RWPE1 (cell line): ENCODE data around the gene IFIT2.
A peak's percentile ranks its signal among the peaks of the same experiment; 100 is the strongest.

ENCODE experiments used
- CTCF ChIA-PET: fragments of 350-600 bp; sonication (Branson Sonifier 250); formaldehyde crosslinking; extraction: SDS; loops from one replicate; lab custom pipeline; 2021; lab: Yijun Ruan, JAX
- POLR2A ChIA-PET: fragments of 400-600 bp; formaldehyde crosslinking; extraction: SDS; loops from one replicate; lab custom pipeline; 2020; ENCODE audit warnings: antibody characterized with exemption; ENCODE audit not compliant: low non-redundant PET; lab: Yijun Ruan, JAX
- DNase-seq: peaks from one replicate; pipeline ENCODE4 v3.0.0; 2012; ENCODE audit warnings: low spot score
- H3K27ac ChIP-seq: fragments of 450-650 bp; 2 replicates; pipeline ENCODE4 v1.5.1; 2017
- TF ChIP-seq, protein P1 (sequence below): fragments of 450-650 bp; conservative IDR thresholded peaks from 2 replicates; pipeline ENCODE4 v1.5.1; 2017; ENCODE audit warnings: low read depth, mild to moderate bottlenecking

IFIT2 gene

DNA sequence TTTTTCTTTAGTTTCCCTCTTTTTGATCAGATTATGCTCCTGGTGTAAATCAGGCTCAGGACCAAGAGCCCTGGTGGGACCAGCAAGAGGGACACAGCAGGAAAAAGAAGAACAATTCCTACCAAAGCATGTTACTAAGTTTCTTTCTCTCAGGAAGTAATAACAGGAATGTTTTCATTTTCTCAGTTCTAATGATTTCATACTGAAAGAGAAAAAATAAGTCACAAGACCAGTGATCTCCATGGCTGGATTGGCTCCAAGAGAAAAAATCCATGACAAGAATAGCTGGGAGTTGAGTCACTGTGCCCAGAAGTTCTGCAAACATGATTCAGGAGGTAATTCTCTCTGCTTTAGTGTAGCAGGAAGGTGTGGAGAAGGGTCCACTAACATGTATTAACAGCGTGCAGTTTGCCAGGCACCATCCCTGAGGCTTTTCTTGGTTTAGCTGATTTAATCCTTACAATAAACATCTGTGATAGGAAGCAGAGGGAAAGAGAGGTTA, 23.8 kb upstream of the IFIT2 start:
- peak; percentile 95 for DNase-seq
- no peak overlapping the region for H3K27ac ChIP-seq
- POLR2A ChIA-PET = no interaction called here
- CTCF ChIA-PET = no interaction called here
- TF ChIP-seq, protein P1, sequence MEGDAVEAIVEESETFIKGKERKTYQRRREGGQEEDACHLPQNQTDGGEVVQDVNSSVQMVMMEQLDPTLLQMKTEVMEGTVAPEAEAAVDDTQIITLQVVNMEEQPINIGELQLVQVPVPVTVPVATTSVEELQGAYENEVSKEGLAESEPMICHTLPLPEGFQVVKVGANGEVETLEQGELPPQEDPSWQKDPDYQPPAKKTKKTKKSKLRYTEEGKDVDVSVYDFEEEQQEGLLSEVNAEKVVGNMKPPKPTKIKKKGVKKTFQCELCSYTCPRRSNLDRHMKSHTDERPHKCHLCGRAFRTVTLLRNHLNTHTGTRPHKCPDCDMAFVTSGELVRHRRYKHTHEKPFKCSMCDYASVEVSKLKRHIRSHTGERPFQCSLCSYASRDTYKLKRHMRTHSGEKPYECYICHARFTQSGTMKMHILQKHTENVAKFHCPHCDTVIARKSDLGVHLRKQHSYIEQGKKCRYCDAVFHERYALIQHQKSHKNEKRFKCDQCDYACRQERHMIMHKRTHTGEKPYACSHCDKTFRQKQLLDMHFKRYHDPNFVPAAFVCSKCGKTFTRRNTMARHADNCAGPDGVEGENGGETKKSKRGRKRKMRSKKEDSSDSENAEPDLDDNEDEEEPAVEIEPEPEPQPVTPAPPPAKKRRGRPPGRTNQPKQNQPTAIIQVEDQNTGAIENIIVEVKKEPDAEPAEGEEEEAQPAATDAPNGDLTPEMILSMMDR = no peak

DNA sequence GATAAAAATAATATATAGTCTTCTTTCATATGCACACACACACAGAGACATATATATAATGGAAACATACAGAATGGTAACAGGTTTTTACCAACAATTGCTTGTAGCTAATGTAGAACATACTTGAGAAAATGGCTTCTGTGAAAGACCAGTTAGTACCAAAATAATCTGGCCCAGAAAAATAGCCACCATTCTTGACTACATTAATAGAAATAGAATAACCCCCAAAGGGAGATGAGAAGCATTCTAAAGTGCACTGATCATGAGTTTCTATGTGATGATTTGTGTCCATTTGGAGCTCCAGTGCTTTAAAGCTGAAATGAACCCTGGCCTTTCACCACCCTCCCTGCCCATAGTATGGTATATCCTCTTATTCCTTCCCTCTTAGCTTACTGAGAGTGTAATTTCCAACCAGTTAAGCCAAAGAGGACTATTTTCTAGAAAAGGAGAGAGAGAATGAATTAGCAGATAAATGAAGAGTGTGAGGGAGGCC, 22.9 kb upstream of the IFIT2 start:
- TF ChIP-seq, protein P1 = no peak
- DNase-seq = no peak
- CTCF ChIA-PET = no interaction called here
- POLR2A ChIA-PET = no interaction called here
- no peak overlapping the region for H3K27ac ChIP-seq

DNA sequence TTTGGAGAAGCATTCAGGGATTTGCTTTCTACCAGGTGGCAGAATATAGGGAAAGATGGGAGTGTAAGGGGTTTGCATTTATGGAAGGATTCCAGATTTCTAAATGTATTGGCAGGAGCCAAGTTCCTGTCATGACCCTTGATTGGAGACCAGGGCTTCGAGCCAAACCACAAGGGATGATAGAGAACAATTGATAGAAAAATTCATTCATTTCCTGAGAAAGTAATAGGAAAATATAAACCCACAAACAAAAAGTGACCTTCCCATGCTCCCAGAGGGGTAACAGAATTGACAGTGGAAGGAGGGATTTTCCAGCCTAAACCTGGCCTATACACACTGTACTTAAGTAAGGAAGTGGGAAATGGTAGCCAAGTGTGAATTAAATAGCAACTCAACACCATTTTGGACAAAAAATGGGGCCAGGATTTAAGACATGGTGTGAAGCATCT, 22.4 kb upstream of the IFIT2 start:
- TF ChIP-seq, protein P1 = no peak
- ChIA-PET CTCF (no interaction called here), POLR2A (no interaction called here)
- H3K27ac ChIP-seq = no peak overlapping the region
- peak; percentile 74 for DNase-seq

DNA sequence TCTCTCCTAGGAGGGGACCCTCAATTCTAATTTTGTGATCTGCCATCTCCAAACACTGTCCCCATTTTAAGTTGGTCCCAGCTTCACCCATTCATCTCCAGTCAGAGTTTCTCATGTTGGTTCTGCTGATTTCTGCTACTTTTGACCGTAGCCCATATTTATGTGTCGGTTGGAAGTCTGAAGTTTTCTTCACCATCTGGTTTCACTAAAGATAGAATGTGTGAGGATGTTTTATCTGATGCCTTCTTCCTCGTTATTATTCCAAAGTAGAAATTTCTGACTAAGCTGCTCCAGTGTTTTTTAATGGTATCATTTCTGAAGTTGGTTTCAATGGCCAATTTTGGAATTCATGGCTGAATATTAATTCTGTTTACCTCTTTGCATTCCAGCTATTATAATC, 21.3 kb upstream of the IFIT2 start:
- TF ChIP-seq, protein P1 = no peak
- ChIA-PET POLR2A (no interaction called here), CTCF (interaction anchor here (0.6 kb wide), 2 partner anchors 14 to 31 kb away, joined by 3 to 4 read pairs; no protein-coding TSS in a partner anchor)
- DNase-seq = no peak
- no peak overlapping the region for H3K27ac ChIP-seq

GRCh38 chr10:89281606-89282395, 20.0 kb upstream of the IFIT2 start:
- H3K27ac ChIP-seq = no peak overlapping the region
- POLR2A ChIA-PET = no interaction called here
- CTCF ChIA-PET = interaction anchor here (0.5 kb wide), 1 partner anchor 17 kb away, joined by 5 read pairs; no protein-coding TSS in a partner anchor
- no peak for DNase-seq
- TF ChIP-seq, protein P1 = no peak

- POLR2A ChIA-PET = no interaction called here
- TF ChIP-seq, protein P1 = no peak
These were observed 18.6 kb upstream of the IFIT2 start for GRCh38 chr10:89283025-89283935.

More at GRCh38 chr10:89283025-89283935, 18.6 kb upstream of the IFIT2 start:
- no peak overlapping the region for H3K27ac ChIP-seq
- CTCF ChIA-PET = interaction anchor here (0.8 to 1.0 kb wide), 2 partner anchors 19 to 655 kb away, joined by 3 read pairs; partner anchors contain the start of gene IFIT2
- DNase-seq = no peak
